GM12878 (cell line): ENCODE results near the gene FAM222A. TPM values are rescaled to one million over a fixed set of nuclear protein-coding genes. Genes with fewer than 3 reads are reported as not detected.

Experiments used
- ATAC-seq: fragments of 200-7000 bp; cut with Tn5 transposase; 3 replicates; pipeline ENCODE4 v1.9.1; 2020; ENCODE audit warnings: mild to moderate bottlenecking, moderate library complexity
- BruUV-seq: library from RNA; stranded (reverse); fragments of 400-500 nt; replicated peaks from 2 replicates; lab custom pipeline; 2021; lab: Mats Ljungman, UMichigan
- CTCF ChIA-PET: fragments of 300-600 bp; sonication (Branson Sonifier 250); formaldehyde crosslinking; extraction: SDS; loops from one replicate; lab custom pipeline; 2021; ENCODE audit warnings: inconsistent platforms; lab: Yijun Ruan, JAX
- POLR2A ChIA-PET: fragments of 350-600 bp; formaldehyde crosslinking; extraction: SDS; loops from one replicate; lab custom pipeline; 2021; ENCODE audit warnings: inconsistent platforms; lab: Charles Lee
- RAD21 ChIA-PET: fragments of 300-600 bp; sonication (Branson Sonifier 250); formaldehyde crosslinking; loops from one replicate; lab custom pipeline; 2023; ENCODE audit warnings: antibody characterized with exemption; ENCODE audit not compliant: unreplicated experiment; lab: Charles Lee
- SMC1A ChIA-PET: fragments of 300-600 bp; sonication (Branson Sonifier 250); formaldehyde crosslinking; loops from one replicate; lab custom pipeline; 2023; ENCODE audit not compliant: unreplicated experiment, uncharacterized antibody; lab: Charles Lee
- DNase-seq: peaks from one replicate; pipeline ENCODE4 v3.0.0-alpha.2; 2011; ENCODE audit warnings: low read depth, low spot score
- FAIRE-seq: peaks from 3 replicates; lab custom pipeline; 2011; peaks lifted over from hg19 to GRCh38; lab: Jason Lieb, UNC
- H2AFZ ChIP-seq: 2 replicates; pipeline ENCODE4 v1.6.0; 2011; ENCODE audit warnings: low read depth, low read length, control low read depth; ENCODE audit not compliant: control insufficient read depth
- H3K27ac ChIP-seq: 2 replicates; pipeline ENCODE4 v1.5.1; 2011; ENCODE audit warnings: control low read depth; ENCODE audit not compliant: control insufficient read depth, insufficient read depth
- H3K27me3 ChIP-seq, 2 experiments: replicated peaks in 1 of 2; 2 replicates each; pipeline versions ENCODE4 v1.6.0 to v1.6.1; 2011; ENCODE audit warnings: low read length in 1 of 2; ENCODE audit not compliant: control insufficient read depth in 2 of 2, insufficient read depth in 2 of 2
- H3K36me3 ChIP-seq, 2 experiments: 2 replicates each; pipeline ENCODE4 v1.5.1; 2011; ENCODE audit warnings: low read length in 1 of 2; ENCODE audit not compliant: control insufficient read depth in 2 of 2, insufficient read depth in 2 of 2
- H3K4me1 ChIP-seq: 2 replicates; pipeline ENCODE4 v1.6.1; 2011; ENCODE audit warnings: mild to moderate bottlenecking, low read length, moderate library complexity, mixed read lengths; ENCODE audit not compliant: control insufficient read depth, insufficient read depth
- H3K4me2 ChIP-seq: 2 replicates; pipeline ENCODE4 v1.6.0; 2011; ENCODE audit warnings: control low read depth; ENCODE audit not compliant: control insufficient read depth, insufficient read depth
- H3K4me3 ChIP-seq: fragments of 200-600 bp; sonication (generic); 2 replicates; pipeline ENCODE4 v1.5.1; 2016
- H3K79me2 ChIP-seq: 2 replicates; pipeline ENCODE4 v1.6.0; 2011; ENCODE audit warnings: low read length; ENCODE audit not compliant: control insufficient read depth, insufficient read depth
- H3K9ac ChIP-seq: 2 replicates; pipeline ENCODE4 v1.8.0; 2011; ENCODE audit warnings: low read length, control low read depth, mixed read lengths; ENCODE audit not compliant: control insufficient read depth, insufficient read depth
- H3K9me3 ChIP-seq: replicated peaks from 3 replicates; pipeline ENCODE4 v1.5.1; 2011; ENCODE audit warnings: mild to moderate bottlenecking, low read length; ENCODE audit not compliant: control insufficient read depth, insufficient read depth
- H4K20me1 ChIP-seq: 2 replicates; pipeline ENCODE4 v1.6.0; 2011; ENCODE audit not compliant: control insufficient read depth, insufficient read depth
- BCLAF1 ChIP-seq: fragments of 450-650 bp; IDR thresholded peaks from 2 replicates; pipeline ENCODE4 v1.6.1; 2017; ENCODE audit warnings: antibody characterized with exemption, mild to moderate bottlenecking, moderate library complexity
- WGBS: methylation state at CpG from one replicate; pipeline ENCODE4 v1.1.6; 2016; ENCODE audit warnings: low lambda C conversion rate; ENCODE audit not compliant: insufficient replicate concordance, insufficient coverage; ENCODE audit errors: missing lambda C conversion rate; 5-methylcytosine and 5-hydroxymethylcytosine counted together
- in situ Hi-C: fragments of 300-500 bp; cut with MboI; formaldehyde crosslinking; loops from 9 replicates; pipeline ENCODE4 v1.14.3; 2018; ENCODE audit warnings: mixed read lengths
- intact Hi-C: fragments of 100-400 bp; cut with micrococcal nuclease; formaldehyde crosslinking; loops from one replicate; pipeline ENCODE4 v1.14.2; 2022; ENCODE audit not compliant: unreplicated experiment
- polyA plus RNA-seq, 11 experiments: library from polyadenylated mRNA; depleted of rRNA in 4 of 11; unstranded in 6 of 11; stranded (reverse) in 5 of 11; fragments of >200 nt; fragmentation: Nextera tagmentation in 4 of 11; fragmentation: Illumina TruSeq in 1 of 11; extraction: Ambion mirVana in 4 of 11; extraction: Trizol in 1 of 11; gene quantifications; 1 replicate in 1 of 11; 2 replicates in 10 of 11; pipeline versions ENCODE4 v1.2.1 to v1.2.3, GENCODE V29; 2011 to 2016; ENCODE audit warnings: inconsistent platforms in 2 of 11, missing spikeins in 2 of 11, low read depth in 1 of 11
- total RNA-seq, 4 experiments: library from RNA; depleted of rRNA in 3 of 4; stranded (reverse); fragments of >200 nt in 3 of 4; fragmentation: Illumina TruSeq in 1 of 4; extraction: Trizol in 1 of 4; gene quantifications; 2 replicates each; pipeline versions ENCODE4 v1.2.1 to v1.2.3, GENCODE V29; 2013 to 2021

Gene FAM222A
- total and polyA plus RNA-seq, 10 of the 15 experiments (the other 5 are each of a cell fraction or from before 2014, with no cell fraction given), result 0.04 to 0.49 (median 0.14) TPM; not detected in 3

GRCh38 chr12:109767991-109768900, 54.6 kb downstream of the FAM222A start:
- Histone ChIP-seq H4K20me1 (no peaks in the 10 kb centered on the region), H3K27me3 (no peaks in the 10 kb centered on the region)
- in situ Hi-C loops, result no loop called here
- CTCF ChIA-PET, result no interaction called here
- FAIRE-seq (no peak), ATAC-seq (no peak)
- TF ChIP-seq BCLAF1, result no peak
- TF ChIP-seq, all 136 proteins: peak for 0
- Histone ChIP-seq H3K27ac (no peak overlapping the region), H2AFZ (no peak overlapping the region), H3K79me2 (no peaks in the 10 kb centered on the region), H3K4me2 (no peak overlapping the region), H3K9me3 (no peaks in the 10 kb centered on the region; the same call in 2 of the 3 replicates), H3K4me3 (no peak overlapping the region), H3K9ac (no peak overlapping the region), H3K36me3 (no peaks in the 10 kb centered on the region), H3K4me1 (no peaks in the 10 kb centered on the region)
- SMC1A ChIA-PET, result no interaction called here
- RAD21 ChIA-PET, result no interaction called here
- no TSS peak for BruUV-seq
- intact Hi-C loops, result no loop called here
- no peak for DNase-seq
- POLR2A ChIA-PET, result no interaction called here
- 67% methylated on average over 54 of the region's 54 CpGs for WGBS
